ENCODE measurements around the gene CPN2.

Gene CPN2

DNA sequence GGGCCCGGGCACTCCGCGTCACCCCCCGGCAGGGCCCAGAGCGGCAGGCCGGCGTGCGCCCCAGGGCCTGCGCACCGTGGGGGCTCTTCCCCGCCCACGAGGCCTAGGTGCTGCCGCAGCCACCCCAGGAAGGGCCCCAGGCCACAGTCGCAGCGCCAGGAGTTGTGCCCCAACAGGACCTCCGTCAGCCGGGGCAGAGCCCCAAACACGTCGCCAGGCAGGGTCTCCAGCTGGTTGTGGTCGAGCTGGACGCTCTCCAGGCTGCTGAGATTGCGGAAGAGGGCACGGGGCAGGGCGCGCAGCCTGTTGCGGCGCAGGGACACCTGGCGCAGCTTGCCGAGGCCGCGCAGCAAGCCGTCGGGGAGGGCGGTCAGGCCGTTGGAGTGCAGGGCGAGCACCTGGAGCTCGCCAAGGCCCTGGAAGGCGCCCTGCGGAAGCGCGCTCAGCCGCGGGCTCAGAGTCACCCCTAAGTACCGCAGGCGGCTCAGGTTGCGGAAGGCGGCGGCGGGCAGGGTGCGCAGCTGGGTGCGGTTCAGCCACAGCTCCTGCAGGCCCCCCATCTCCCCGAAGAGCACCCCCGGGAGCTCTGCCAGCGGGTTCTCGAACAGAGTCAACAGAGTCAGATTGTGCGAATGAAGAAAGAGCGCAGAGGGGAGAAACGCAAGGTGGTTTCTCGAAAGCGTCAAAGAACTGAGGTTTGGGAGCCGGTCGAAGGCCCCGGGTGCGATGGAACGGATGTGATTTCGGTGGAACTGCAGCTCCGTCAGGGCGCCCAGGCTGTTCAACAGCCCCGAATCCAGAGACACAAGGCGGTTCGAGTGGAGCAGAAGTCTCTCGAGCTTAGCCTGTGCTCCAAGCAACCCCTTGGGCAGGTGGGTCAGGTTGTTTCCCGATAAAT lies 46.0 kb upstream of the CPN2 start:
- H3K4me1 ChIP-seq, result no peaks in the 10 kb centered on the region
- H3K36me3 ChIP-seq (ENCODE audit: control insufficient read depth, insufficient read depth, low read length), result no peaks in the 10 kb centered on the region
- TF ChIP-seq, protein P1, sequence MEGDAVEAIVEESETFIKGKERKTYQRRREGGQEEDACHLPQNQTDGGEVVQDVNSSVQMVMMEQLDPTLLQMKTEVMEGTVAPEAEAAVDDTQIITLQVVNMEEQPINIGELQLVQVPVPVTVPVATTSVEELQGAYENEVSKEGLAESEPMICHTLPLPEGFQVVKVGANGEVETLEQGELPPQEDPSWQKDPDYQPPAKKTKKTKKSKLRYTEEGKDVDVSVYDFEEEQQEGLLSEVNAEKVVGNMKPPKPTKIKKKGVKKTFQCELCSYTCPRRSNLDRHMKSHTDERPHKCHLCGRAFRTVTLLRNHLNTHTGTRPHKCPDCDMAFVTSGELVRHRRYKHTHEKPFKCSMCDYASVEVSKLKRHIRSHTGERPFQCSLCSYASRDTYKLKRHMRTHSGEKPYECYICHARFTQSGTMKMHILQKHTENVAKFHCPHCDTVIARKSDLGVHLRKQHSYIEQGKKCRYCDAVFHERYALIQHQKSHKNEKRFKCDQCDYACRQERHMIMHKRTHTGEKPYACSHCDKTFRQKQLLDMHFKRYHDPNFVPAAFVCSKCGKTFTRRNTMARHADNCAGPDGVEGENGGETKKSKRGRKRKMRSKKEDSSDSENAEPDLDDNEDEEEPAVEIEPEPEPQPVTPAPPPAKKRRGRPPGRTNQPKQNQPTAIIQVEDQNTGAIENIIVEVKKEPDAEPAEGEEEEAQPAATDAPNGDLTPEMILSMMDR (IDR thresholded peaks at IDR 0.05), result no peak
- no peaks in the 10 kb centered on the region for H3K9me3 ChIP-seq (ENCODE audit: control insufficient read depth, low read length)
- H3K27ac ChIP-seq, result no peak overlapping the region
- H3K79me2 ChIP-seq, result no peaks in the 10 kb centered on the region
- no peaks in the 10 kb centered on the region for H3K27me3 ChIP-seq (ENCODE audit: control insufficient read depth, insufficient read depth, low read length)
- peak overlapping the region; percentile 19 for H2AFZ ChIP-seq
- H3K4me3 ChIP-seq (ENCODE audit: low read depth, low read length), result no peak overlapping the region
- H3K4me2 ChIP-seq (ENCODE audit: low read length), result peak overlapping the region; percentile 6
- no peak overlapping the region for H3K9ac ChIP-seq

DNA sequence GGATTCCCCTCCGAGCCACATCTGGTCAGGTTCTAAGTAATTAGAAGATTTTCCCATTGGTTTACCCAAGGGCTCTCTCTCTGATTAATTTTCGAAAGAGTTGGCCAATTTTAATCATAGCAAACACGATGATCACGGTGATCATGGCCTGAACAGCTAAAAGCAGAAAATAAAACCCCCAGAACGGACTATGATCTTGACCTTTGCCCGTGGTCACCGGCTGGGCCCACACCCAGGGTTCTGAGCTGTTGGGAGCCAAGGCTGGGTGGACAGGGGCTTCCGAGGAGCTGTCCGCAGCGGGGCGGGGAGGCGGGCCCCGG lies 45.4 kb upstream of the CPN2 start:
- H3K79me2 ChIP-seq, result no peaks in the 10 kb centered on the region
- H3K4me3 ChIP-seq (ENCODE audit: low read depth, low read length), result no peak overlapping the region
- no peak overlapping the region for H2AFZ ChIP-seq
- H3K36me3 ChIP-seq (ENCODE audit: control insufficient read depth, insufficient read depth, low read length), result no peaks in the 10 kb centered on the region
- H3K27me3 ChIP-seq (ENCODE audit: control insufficient read depth, insufficient read depth, low read length), result no peaks in the 10 kb centered on the region
- H3K4me1 ChIP-seq, result no peaks in the 10 kb centered on the region
- H3K9ac ChIP-seq, result no peak overlapping the region
- no peak overlapping the region for H3K27ac ChIP-seq
- no peak overlapping the region for H3K4me2 ChIP-seq (ENCODE audit: low read length)
- H3K9me3 ChIP-seq (ENCODE audit: control insufficient read depth, low read length), result no peaks in the 10 kb centered on the region
- TF ChIP-seq, protein P1 (IDR thresholded peaks at IDR 0.05), result no peak

DNA sequence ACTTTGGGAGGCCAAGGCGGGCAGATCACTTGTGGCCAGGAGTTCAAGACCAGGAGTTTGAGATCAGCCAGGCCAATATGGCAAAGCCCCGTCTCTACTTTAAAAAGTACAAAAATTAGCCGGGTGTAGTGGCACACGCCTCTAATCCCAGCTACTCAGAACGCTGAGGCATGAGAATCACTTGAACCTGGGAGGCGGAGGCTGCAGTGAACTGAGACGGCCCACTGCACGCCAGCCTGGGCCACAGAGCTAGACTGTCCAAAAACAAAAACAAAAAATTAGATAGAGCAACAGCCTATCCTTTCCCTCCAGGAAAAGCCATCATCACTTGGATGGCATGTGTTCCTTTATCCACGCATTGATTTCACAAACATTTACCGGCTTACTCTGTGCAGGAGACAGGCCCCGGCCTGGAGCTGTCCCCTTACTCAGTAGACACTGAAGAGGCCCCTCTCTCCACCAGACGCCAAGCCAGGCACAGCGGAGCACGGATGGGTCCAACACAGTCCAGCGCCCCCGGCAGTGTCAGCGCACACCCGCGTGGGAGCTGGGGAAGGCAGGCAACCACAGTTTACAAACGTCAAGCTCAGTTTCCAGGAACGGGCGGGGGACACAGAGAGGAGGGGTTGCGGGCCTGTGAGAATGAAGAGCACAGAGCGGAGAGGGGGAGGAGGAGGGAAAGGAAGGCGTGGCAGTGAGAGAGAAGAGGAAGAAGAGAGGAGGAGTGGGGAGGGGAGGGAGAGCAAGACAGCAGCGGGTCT lies 44.8 kb upstream of the CPN2 start:
- H3K9me3 ChIP-seq (ENCODE audit: control insufficient read depth, low read length), result no peaks in the 10 kb centered on the region
- H2AFZ ChIP-seq, result no peak overlapping the region
- H3K4me1 ChIP-seq, result no peaks in the 10 kb centered on the region
- no peak overlapping the region for H3K4me2 ChIP-seq (ENCODE audit: low read length)
- H3K79me2 ChIP-seq, result no peaks in the 10 kb centered on the region
- TF ChIP-seq, protein P1 (IDR thresholded peaks at IDR 0.05), result no peak
- no peaks in the 10 kb centered on the region for H3K36me3 ChIP-seq (ENCODE audit: control insufficient read depth, insufficient read depth, low read length)
- no peaks in the 10 kb centered on the region for H3K27me3 ChIP-seq (ENCODE audit: control insufficient read depth, insufficient read depth, low read length)
- H3K4me3 ChIP-seq (ENCODE audit: low read depth, low read length), result no peak overlapping the region
- no peak overlapping the region for H3K9ac ChIP-seq
- H3K27ac ChIP-seq, result no peak overlapping the region

DNA sequence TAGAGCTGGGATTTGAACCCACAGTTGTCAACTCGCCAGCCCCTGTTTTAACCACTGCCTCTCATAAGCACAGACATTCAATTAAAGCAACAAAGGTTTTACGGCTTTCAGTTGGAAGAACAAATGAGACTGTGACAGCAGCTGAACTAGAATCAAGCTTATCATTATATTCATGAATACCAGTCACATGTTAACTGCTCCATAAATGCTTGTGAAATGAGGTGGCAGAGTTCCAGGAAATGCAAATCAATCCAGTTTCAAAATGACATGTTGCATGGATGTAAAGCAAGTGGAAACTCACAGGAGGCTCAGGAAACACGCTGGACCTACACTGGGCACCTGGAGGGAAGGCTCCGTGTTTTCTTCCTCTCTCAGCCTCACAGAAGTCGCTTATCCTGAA lies 44.1 kb upstream of the CPN2 start:
- H3K9me3 ChIP-seq (ENCODE audit: control insufficient read depth, low read length), result no peaks in the 10 kb centered on the region
- H3K27me3 ChIP-seq (ENCODE audit: control insufficient read depth, insufficient read depth, low read length), result no peaks in the 10 kb centered on the region
- H3K79me2 ChIP-seq, result no peaks in the 10 kb centered on the region
- no peaks in the 10 kb centered on the region for H3K36me3 ChIP-seq (ENCODE audit: control insufficient read depth, insufficient read depth, low read length)
- H3K4me3 ChIP-seq (ENCODE audit: low read depth, low read length), result no peak overlapping the region
- TF ChIP-seq, protein P1 (IDR thresholded peaks at IDR 0.05), result no peak
- H3K27ac ChIP-seq, result no peak overlapping the region
- H2AFZ ChIP-seq, result no peak overlapping the region
- no peak overlapping the region for H3K4me2 ChIP-seq (ENCODE audit: low read length)
- no peak overlapping the region for H3K9ac ChIP-seq
- no peaks in the 10 kb centered on the region for H3K4me1 ChIP-seq

Data from parathyroid adenoma (tissue), 2 donors.